Astrocyte (in vitro differentiated cells and primary cell): ENCODE data around the gene PLXDC1.

Source experiments
- CTCF ChIP-seq: IDR thresholded peaks from 2 replicates; pipeline ENCODE4 v1.5.1; 2011; ENCODE audit warnings: low read depth, mild to moderate bottlenecking, inconsistent platforms, low read length, moderate library complexity; ENCODE audit not compliant: insufficient read depth
- EZH2 ChIP-seq: IDR thresholded peaks from 2 replicates; pipeline ENCODE4 v1.6.1; 2012; ENCODE audit warnings: mild to moderate bottlenecking, low read length, inconsistent platforms; ENCODE audit not compliant: insufficient read depth

- TF ChIP-seq EZH2 (no peak), CTCF (peak; percentile 60)
These were observed 23.7 kb upstream of the PLXDC1 start for GRCh38 chr17:39174920-39175694.
